GM12801 (cell line): ENCODE measurements around the gene FXYD4.

ENCODE experiments used
- CTCF ChIP-seq: IDR thresholded peaks from one replicate; pipeline ENCODE4 v1.5.1; 2011; ENCODE audit warnings: control low read depth; ENCODE audit not compliant: insufficient read length; ENCODE audit errors: extremely low read depth

FXYD4 gene

GRCh38 chr10:43351301-43351700 is 20.1 kb upstream of the FXYD4 start:
- TF ChIP-seq CTCF, result no peak

- no peak for TF ChIP-seq CTCF
Observed at GRCh38 chr10:43352951-43353350, 18.5 kb upstream of the FXYD4 start.

- TF ChIP-seq CTCF, result no peak
Observed at GRCh38 chr10:43353495-43354329, 17.7 kb upstream of the FXYD4 start.

- no peak for TF ChIP-seq CTCF
Observed at GRCh38 chr10:43354330-43354635, 17.2 kb upstream of the FXYD4 start.

GRCh38 chr10:43354879-43355380 is 16.5 kb upstream of the FXYD4 start:
- no peak for TF ChIP-seq CTCF

GRCh38 chr10:43355749-43356371 is 15.6 kb upstream of the FXYD4 start:
- no peak for TF ChIP-seq CTCF

GRCh38 chr10:43360086-43360485 is 11.3 kb upstream of the FXYD4 start:
- TF ChIP-seq CTCF, result no peak
